Measurements from ENCODE around the gene TIGD6. TPM values are rescaled to one million over a fixed set of nuclear protein-coding genes. Genes with fewer than 3 reads are reported as not detected.

TIGD6 gene
- total RNA-seq, 1 experiment from 2014 or later: 2.1 TPM

DNA sequence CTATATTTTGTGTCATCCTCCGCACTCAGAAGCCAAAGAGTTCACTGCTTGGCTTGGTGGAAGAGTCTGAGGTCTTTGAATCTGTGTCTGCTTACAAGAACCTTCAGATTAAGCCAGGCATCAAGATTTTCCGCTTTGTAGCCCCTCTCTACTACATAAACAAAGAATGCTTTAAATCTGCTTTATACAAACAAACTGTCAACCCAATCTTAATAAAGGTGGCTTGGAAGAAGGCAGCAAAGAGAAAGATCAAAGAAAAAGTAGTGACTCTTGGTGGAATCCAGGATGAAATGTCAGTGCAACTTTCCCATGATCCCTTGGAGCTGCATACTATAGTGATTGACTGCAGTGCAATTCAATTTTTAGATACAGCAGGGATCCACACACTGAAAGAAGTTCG is 19.2 kb downstream of the TIGD6 start:
- Histone ChIP-seq H4K20me1 (ENCODE audit: insufficient read depth) (no peaks in the 10 kb centered on the region), H3K9ac (ENCODE audit: low read length) (no peak overlapping the region), H3K4me3 (replicated peaks in 1 of 2; ENCODE audit: low read depth in 1 of 2, low read length in 2 of 2) (no peak overlapping the region), H3K36me3 (ENCODE audit: control insufficient read depth in 1 of 2, insufficient read depth in 2 of 2, low read length in 2 of 2) (no peaks in the 10 kb centered on the region), H2AFZ (ENCODE audit: low read depth, low read length, poor library complexity, severe bottlenecking) (no peak overlapping the region), H3K27me3 (ENCODE audit: insufficient read depth, low read length) (no peaks in the 10 kb centered on the region), H3K9me3 (ENCODE audit: control insufficient read depth in 1 of 2, insufficient read depth in 1 of 2, low read depth in 1 of 2, low read length in 2 of 2) (no peaks in the 10 kb centered on the region), H3K27ac (ENCODE audit: low read depth, low read length) (no peak overlapping the region), H3K4me1 (ENCODE audit: control insufficient read depth in 1 of 2, insufficient read depth in 2 of 2, low read length in 2 of 2) (no peaks in the 10 kb centered on the region), H3K9me2 (ENCODE audit: insufficient read depth) (no peaks in the 10 kb centered on the region), H3K4me2 (ENCODE audit: low read length) (no peak overlapping the region), H3K79me2 (ENCODE audit: insufficient read depth, low read length) (no peaks in the 10 kb centered on the region)
- ATAC-seq (no peak), DNase-seq (ENCODE audit: low read depth, low spot score) (no peak)
- TF ChIP-seq SIN3A (IDR thresholded peaks at IDR 0.05; ENCODE audit: low read depth): no peak
- no peak for TF ChIP-seq ELF1 (IDR thresholded peaks at IDR 0.05; ENCODE audit: borderline replicate concordance, low read depth)
- TF ChIP-seq CBX3 (IDR thresholded peaks at IDR 0.05; ENCODE audit: low read depth): no peak
- TF ChIP-seq SRF (IDR thresholded peaks at IDR 0.05; ENCODE audit: low read depth): no peak
- TF ChIP-seq, protein P1, sequence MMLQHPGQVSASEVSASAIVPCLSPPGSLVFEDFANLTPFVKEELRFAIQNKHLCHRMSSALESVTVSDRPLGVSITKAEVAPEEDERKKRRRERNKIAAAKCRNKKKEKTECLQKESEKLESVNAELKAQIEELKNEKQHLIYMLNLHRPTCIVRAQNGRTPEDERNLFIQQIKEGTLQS (IDR thresholded peaks at IDR 0.05): no peak
- no peak for TF ChIP-seq YY1 (IDR thresholded peaks at IDR 0.05; ENCODE audit: extremely low read depth, insufficient replicate concordance, low read depth, low read length)
- TF ChIP-seq TCF7L2 (IDR thresholded peaks at IDR 0.05; ENCODE audit: borderline replicate concordance, extremely low read depth, insufficient read depth, insufficient read length): no peak
- TF ChIP-seq, protein P2, sequence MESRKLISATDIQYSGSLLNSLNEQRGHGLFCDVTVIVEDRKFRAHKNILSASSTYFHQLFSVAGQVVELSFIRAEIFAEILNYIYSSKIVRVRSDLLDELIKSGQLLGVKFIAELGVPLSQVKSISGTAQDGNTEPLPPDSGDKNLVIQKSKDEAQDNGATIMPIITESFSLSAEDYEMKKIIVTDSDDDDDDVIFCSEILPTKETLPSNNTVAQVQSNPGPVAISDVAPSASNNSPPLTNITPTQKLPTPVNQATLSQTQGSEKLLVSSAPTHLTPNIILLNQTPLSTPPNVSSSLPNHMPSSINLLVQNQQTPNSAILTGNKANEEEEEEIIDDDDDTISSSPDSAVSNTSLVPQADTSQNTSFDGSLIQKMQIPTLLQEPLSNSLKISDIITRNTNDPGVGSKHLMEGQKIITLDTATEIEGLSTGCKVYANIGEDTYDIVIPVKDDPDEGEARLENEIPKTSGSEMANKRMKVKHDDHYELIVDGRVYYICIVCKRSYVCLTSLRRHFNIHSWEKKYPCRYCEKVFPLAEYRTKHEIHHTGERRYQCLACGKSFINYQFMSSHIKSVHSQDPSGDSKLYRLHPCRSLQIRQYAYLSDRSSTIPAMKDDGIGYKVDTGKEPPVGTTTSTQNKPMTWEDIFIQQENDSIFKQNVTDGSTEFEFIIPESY (IDR thresholded peaks at IDR 0.05; ENCODE audit: extremely low read depth, insufficient replicate concordance, low read length): no peak
- no peak for TF ChIP-seq POLR2A (IDR thresholded peaks at IDR 0.05; ENCODE audit: borderline replicate concordance, extremely low read depth, insufficient read depth, insufficient read length)
- TF ChIP-seq, protein P3, sequence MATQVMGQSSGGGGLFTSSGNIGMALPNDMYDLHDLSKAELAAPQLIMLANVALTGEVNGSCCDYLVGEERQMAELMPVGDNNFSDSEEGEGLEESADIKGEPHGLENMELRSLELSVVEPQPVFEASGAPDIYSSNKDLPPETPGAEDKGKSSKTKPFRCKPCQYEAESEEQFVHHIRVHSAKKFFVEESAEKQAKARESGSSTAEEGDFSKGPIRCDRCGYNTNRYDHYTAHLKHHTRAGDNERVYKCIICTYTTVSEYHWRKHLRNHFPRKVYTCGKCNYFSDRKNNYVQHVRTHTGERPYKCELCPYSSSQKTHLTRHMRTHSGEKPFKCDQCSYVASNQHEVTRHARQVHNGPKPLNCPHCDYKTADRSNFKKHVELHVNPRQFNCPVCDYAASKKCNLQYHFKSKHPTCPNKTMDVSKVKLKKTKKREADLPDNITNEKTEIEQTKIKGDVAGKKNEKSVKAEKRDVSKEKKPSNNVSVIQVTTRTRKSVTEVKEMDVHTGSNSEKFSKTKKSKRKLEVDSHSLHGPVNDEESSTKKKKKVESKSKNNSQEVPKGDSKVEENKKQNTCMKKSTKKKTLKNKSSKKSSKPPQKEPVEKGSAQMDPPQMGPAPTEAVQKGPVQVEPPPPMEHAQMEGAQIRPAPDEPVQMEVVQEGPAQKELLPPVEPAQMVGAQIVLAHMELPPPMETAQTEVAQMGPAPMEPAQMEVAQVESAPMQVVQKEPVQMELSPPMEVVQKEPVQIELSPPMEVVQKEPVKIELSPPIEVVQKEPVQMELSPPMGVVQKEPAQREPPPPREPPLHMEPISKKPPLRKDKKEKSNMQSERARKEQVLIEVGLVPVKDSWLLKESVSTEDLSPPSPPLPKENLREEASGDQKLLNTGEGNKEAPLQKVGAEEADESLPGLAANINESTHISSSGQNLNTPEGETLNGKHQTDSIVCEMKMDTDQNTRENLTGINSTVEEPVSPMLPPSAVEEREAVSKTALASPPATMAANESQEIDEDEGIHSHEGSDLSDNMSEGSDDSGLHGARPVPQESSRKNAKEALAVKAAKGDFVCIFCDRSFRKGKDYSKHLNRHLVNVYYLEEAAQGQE (IDR thresholded peaks at IDR 0.05; ENCODE audit: low read depth): no peak
- TF ChIP-seq POLR2AphosphoS5 (IDR thresholded peaks at IDR 0.05; ENCODE audit: low read depth, low read length): no peak
- no peak for TF ChIP-seq CEBPB (IDR thresholded peaks at IDR 0.05; ENCODE audit: low read depth)
- TF ChIP-seq EGR1 (IDR thresholded peaks at IDR 0.05; ENCODE audit: low read depth): no peak
- no peak for TF ChIP-seq EZH2phosphoT487 (IDR thresholded peaks at IDR 0.05; ENCODE audit: borderline replicate concordance)
- TF ChIP-seq FOSL1 (IDR thresholded peaks at IDR 0.05; ENCODE audit: low read depth): no peak
- intact Hi-C loops (cut with micrococcal nuclease): no loop called here
- RAD21 ChIA-PET (ENCODE audit: low non-redundant PET in 1 of 2, low total read pairs in 2 of 2, uncharacterized antibody in 2 of 2, unreplicated experiment in 2 of 2): no interaction called here
- POLR2A ChIA-PET: no interaction called here
- CTCF ChIA-PET: interaction anchor here (1.1 to 1.5 kb wide), 2 partner anchors 10 to 143 kb away, joined by 4 to 5 read pairs; no protein-coding TSS in a partner anchor
- no TSS peak for BruUV-seq (replicated peaks)

Measured in HCT116 (cell line).